Mucosa of gallbladder (tissue), 1 donor: ENCODE measurements around the gene ODC1. TPM values are rescaled to one million over a fixed set of nuclear protein-coding genes. Genes with fewer than 3 reads are reported as not detected.

Source experiments
- DNase-seq: peaks from one replicate; pipeline ENCODE4 v3.0.0-alpha.2; 2020; ENCODE audit warnings: low spot score
- total RNA-seq: library from RNA; stranded (reverse); gene quantifications from one replicate; pipeline ENCODE4 v1.2.1, GENCODE V29; 2021
- donor health status: DM: no; HTN: no; CAD: no.

The ODC1 gene
- total RNA-seq, 1 donor from 2014 or later, result 48.7 TPM

GRCh38 chr2:10415048-10415447 is 33.1 kb downstream of the ODC1 start:
- DNase-seq, result no peak

GRCh38 chr2:10414591-10414990 is 33.5 kb downstream of the ODC1 start:
- no peak for DNase-seq

- DNase-seq, result peak; percentile 37
Measured at GRCh38 chr2:10413991-10414451, 34.1 kb downstream of the ODC1 start.

- DNase-seq, result no peak
Measured at GRCh38 chr2:10413503-10413902, 34.6 kb downstream of the ODC1 start.

DNA sequence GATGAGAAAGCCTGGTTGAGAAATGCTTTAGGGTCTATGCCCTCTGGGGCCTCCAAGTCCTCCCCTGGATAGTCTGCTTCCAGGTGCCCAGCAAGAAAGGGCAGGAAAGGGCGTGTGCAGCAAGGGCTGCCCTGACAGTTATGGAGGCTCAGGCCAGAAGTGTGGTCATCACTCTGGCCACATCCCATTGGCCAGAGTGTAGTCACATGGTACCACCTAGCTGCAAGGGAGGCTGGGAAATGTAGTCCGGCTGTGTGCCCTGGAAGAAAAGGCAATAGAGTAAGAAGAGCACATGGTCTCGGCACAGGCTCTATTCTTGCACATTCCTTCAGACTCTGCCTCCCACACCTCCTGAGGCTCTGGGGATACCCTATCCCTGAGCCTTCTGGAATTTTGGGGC is 35.7 kb downstream of the ODC1 start:
- DNase-seq, result no peak

GRCh38 chr2:10411557-10411956 is 36.6 kb downstream of the ODC1 start:
- DNase-seq, result no peak

DNA sequence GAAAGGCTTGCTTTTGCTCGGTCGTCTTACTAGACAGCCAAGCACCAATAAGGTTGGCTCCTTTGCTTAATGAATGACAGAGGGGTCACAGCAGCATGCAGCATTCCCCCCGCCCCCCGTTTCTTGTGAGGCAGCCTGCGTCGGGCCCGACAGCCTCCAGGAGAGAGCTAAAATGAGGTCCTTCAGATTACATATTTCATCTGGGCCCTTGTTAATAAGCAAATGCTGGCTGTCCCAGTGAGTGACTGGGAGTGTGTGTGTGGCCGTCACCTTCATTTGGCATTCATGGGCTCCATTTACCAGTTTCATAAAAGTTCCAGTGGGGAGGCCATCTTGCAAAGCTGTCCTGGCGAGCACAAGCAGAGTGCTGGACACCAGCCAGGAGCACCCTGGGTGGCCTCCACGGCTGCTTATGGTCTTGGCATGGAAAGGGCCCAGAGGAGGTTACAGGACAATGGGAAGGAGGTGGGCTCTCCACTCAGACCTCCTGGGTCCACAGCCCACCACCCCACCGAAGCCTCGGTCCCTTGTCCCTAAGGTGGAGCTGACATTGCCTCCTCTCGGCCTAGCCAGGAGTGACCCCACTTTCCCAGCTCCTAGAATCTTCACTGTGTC is 37.2 kb downstream of the ODC1 start:
- no peak for DNase-seq

DNA sequence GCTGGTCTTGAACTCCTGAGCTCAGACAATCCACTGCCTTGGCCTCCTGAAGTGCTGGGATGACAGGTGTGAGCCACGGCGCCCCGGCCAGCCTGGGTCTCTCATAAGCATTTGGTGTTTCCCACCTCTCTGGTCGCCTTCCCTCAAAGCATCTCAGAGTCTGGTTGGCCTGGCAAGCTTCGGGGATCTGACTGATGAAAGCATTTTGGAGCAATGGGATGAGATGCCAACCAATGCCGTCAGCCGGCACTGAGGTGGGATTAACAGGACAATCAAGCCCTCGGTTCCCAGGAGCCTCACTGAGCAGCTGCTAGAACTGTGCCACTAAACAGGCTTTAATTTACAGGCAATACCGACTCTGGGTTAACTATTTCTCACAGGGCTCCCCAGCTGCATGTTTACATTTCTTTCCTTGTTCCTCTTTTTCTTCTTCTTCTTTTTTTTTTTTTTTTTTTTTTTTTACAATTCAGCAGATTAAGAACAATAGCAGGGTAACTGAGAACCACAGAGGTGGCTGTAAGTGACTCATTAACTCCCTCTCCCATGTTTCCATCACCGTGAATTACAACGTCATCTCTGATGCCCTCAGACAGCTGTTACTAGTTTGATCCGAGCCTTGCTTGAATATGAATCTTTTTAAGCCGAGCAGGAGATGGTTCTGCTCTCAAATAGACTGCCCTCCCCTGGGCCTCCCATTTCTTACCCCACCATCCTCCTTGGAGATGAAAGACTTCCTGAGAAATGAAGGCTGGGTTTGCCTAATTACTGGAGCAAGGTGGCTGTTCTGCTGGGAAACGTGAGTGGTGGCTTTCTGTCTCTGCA is 37.9 kb downstream of the ODC1 start:
- DNase-seq, result no peak

- DNase-seq, result peak; percentile 84
Measured at GRCh38 chr2:10408649-10409579, 39.2 kb downstream of the ODC1 start.

DNA sequence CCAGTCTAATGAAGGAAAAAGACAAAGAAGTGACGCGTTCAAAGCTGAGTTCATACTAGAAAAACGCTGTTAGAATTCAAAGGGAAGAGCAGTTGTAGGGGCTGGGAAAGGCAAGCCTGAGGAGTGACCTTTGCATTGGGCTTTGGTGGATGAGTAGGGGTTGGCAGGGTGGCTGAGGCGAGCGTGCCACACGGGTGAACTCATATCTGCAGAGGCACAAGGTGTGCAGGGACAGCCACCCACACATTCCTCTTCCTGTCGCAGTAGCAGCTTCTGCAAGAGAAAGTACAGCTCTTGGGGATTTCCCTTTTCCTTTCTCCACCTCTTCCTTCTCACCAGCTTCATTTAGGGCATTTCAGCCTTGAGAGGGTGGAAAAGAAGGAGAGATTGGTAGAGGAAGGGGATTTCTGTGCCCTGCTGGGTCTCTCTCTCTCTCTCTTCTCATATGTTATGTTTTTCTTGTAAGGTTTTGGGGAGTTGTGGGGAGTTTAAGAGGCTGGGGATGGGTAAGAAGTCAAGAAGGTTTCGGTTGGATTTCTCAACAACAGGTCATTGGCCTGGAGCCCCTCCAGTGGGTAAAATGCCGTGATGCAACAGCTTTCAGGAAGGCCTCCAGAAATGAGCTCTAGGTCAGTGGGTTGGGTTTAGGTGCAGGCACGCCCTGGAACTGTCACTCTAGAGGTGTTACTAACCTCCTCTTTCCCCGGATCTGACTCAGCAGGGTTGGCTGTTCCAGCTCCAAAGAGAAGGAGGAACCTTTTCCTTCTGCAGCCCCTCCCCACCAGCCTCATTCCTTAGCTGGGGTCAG is 40.1 kb downstream of the ODC1 start:
- DNase-seq, result peak; percentile 70

DNA sequence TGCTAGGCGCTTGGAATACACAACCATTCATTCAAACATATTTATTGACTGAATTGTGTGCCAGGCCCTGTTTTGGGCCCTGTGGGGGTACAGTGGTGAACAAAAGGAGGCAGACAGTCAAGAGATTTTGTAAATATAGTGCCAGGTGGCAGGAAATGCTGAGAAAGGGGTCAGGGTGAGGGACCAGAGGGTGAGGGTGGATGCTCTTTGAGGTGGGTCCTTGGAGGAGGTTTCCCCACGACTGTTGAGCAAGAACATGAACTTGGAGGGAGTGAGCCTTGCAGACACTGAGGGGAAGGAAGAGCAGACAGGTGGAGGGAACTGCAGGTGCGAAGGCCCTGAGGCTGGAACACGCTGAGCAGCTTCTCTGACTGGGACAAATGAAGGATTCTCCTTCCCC is 40.7 kb downstream of the ODC1 start:
- DNase-seq, result no peak

DNA sequence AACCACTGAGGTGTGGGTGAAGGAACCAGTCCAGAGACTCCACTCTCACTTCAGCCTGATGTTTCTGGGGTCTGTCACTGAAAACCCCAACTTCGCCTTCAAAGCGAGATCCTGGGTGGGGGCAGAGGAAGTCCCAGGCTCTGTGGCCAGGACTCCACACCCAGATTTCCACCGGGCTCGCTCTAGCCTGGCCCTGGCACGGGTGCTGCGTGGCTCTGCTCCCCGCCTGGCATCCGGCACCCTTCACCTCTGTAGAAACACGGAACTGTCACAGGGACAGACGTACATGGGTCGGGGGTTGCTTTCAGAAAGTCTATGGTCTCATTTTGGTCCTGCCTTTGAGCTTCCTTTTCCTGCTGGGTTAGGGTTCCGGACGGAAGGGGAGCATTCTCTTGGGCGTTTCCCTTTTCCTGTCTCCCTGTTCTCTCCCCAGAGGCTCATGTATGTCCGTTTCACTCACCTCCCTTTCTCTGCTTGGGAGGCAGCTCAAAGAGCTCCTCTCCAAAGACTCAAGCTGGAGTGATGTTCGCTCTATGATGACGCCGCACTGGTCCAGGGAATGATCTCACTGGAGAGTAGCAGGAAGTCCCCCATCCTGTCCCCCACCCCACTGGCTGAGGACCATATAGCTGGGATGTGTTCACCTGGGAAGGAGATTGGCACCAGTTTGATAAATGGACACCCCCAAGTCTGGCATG is 41.5 kb downstream of the ODC1 start:
- DNase-seq, result no peak

GRCh38 chr2:10406016-10406415 is 42.1 kb downstream of the ODC1 start:
- DNase-seq, result no peak

- peak; percentile 67 for DNase-seq
Measured at GRCh38 chr2:10405448-10405847, 42.7 kb downstream of the ODC1 start.

- DNase-seq, result no peak
Measured at GRCh38 chr2:10404324-10405143, 43.6 kb downstream of the ODC1 start.

- DNase-seq, result no peak
Measured at GRCh38 chr2:10402653-10403215, 45.4 kb downstream of the ODC1 start.

- DNase-seq, result no peak
Measured at GRCh38 chr2:10402062-10402585, 46.0 kb downstream of the ODC1 start.

DNA sequence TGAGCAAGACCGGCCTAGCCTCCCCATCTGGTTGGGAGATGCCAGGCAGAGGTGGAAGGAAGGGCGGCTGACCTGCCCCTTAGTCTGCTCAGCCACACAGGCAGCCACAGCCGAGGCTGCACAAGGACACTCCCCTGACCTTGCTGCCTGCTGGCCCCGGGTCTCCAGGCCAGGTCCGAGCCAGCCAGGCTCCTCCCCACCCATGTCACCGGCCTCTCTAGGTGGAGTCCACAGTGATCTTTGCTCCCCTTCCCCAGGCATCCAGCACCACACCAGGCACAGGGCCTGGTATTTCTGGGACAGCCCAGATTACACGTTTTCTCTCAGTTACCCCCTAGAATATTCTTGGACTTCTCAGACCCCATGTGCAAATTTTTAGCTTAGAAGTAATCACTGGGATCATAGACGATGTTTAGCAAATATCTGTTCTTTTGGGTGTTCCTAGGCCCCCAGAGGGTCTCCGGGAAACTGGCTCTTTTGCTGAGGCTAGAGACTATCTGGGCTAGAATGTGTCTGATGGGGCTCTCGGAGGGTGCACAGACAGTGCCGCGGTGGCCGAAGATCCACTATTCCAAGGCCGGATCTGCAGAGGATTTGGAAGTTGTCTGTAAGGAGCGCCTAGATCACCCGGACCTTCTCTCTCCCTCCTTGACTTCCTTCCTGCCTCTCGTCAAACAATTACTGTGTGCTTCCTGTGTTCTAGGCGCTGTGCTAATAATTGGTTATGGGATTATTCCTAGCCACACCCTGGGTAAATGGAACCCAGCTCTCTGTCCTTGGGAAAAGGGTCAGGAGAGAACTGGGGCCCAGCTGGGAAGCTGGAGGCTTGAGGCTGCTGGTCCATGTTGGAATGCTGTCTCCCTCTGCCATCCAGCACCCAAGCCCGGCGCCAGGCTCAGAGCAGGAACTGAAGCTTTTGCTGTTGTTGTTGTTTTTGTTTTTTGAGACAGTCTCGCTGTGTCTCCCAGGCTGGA is 46.9 kb downstream of the ODC1 start:
- no peak for DNase-seq
